Dermis blood vessel endothelial cell (primary cell): ENCODE results near the gene SLC12A1. TPM values are rescaled to one million over a fixed set of nuclear protein-coding genes. Genes with fewer than 3 reads are reported as not detected.

Source experiments
- DNase-seq: peaks from one replicate; pipeline ENCODE4 v3.0.0; 2010
- total RNA-seq: library from RNA; depleted of rRNA; stranded (reverse); fragments of >200 nt; gene quantifications from 2 replicates; pipeline ENCODE4 v1.2.3, GENCODE V29; 2014

SLC12A1 gene
- total RNA-seq: under 0.01 TPM in 2 replicates

DNA sequence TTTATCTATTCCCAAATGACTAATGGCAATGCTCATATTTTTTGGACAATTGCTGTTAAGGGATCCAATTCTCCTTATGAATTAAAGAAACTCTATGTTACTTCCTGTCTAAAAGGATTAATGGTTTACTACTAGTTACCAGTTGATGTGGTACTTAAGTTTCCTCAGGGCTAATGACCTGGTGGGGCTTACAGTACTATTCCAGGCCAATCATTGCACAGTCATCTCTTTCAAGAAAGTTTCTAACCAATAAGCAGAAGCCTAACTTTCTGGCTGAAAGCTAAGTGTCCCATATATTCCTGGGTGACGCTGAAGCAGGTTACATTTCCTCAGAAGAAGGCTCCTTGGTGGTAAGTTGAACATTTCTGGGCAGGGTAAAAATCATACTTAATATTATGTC is at the start of gene SLC12A1:
Gene SLC12A1, plus strand, starts transcription at position 322 of the 400 bp plus-strand sequence. CDS start 1,418 bp downstream, outside the sequence.
- no peak for DNase-seq

DNA sequence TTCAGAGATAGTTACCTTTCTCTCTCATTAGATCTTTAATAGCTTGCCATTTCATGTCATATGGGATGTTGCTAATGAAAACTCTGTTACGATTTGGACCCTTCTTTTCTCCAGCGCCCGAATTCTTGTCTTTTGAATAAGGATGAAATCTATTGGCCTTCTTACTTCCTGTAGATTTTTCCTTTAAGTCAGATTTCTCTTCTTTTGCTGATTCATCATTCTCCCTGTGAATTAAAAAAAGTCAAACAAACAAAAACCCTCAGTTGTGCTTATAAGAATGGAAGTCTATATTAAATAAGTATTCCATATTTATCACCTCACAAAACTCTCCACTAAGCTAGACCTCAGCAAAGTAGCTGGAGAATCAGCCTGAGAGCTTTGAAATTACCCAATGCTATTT is 37.5 kb upstream of the SLC12A1 start:
- no peak for DNase-seq

DNA sequence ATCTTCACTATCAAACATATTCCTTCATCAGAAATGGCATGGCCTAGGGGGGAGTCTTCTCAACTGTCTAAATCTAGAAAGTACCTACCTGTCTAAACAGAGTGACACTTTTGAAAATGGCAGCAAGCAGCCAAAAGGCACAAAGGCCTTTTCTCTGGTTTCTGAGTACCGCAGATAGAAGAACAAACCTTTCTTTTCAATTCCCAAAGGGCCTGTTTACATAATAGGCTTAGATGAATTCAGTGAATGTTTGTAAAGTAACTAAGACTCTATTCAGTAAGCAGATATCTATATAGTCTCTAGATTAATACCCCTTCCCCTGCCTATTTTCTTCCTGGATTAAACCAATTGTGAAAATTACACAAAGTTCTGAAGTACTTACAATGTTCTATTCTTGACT is 35.1 kb upstream of the SLC12A1 start:
- no peak for DNase-seq

DNA sequence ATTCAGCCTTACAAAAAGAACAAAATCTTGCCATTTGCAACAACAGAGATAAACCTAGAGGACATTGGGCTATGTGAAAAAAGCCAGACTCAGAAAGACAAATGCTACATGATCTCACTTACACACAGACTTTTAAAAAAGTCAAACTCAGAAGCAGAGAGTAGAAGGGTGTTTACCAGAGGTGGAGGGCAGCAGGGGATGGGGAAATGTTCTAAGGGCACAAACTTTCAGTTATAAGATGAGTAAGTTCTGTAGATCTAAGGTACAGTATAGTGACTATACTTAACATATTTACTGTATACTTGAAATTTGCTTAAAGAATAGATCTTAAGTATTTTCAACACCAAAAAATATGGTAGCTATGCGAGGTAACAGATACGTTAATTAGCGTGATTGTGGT is 31.0 kb upstream of the SLC12A1 start:
- DNase-seq: no peak

DNA sequence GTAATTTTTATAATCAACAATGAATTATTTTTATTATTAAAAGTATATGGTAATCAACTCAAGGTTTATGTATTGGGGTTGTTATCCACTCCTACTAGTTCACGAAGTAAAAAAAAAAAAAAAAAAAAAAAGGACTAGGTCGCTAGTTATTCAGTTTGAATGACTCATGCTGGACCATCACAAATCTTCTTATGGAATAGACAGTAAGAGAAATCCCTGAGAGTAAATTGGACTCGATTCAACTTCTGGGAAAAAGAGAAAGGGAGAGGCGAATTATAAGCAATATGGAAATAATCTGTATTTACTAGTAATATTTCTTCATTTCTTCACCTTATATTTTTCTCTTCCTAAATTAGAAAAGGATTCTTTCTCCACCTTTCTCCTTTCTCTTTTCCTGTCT is 30.0 kb upstream of the SLC12A1 start:
- no peak for DNase-seq

DNA sequence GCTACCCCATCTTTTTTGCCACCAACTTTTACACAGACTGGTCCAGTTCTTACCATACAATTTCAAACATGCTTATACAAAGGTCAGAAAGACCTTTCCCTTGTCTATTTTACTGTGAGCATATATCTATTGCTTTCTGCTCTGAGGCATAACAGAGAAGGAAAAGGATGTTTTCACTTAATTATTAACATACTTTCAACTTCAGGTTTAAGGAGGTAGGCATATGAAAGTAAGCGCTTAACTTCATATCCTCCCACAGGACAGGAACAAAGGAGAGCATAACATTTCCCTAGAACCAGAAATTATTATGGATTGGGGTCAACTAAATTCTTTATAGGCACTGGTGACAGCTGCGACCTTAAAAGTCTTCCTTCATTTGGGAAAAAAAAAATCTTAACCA is 29.1 kb upstream of the SLC12A1 start:
- no peak for DNase-seq

DNA sequence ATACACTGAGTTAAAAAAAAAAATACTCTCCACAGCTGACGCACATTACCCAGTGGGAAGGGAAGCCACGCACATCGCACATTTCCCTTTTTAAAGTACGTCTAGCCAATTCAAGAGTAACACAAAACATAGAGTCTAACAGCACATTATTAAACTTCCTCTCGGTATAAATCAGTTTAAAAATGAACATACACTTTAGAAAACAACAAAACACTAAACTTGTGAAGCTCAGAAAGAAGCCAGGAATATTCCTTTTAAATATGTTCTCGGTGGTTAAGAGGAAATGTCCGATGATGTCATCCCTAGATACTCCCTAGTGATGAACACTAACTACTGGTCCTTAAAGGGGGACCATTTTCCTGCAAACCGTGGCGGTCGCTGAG is 28.7 kb upstream of the SLC12A1 start:
- peak; percentile 84 for DNase-seq

DNA sequence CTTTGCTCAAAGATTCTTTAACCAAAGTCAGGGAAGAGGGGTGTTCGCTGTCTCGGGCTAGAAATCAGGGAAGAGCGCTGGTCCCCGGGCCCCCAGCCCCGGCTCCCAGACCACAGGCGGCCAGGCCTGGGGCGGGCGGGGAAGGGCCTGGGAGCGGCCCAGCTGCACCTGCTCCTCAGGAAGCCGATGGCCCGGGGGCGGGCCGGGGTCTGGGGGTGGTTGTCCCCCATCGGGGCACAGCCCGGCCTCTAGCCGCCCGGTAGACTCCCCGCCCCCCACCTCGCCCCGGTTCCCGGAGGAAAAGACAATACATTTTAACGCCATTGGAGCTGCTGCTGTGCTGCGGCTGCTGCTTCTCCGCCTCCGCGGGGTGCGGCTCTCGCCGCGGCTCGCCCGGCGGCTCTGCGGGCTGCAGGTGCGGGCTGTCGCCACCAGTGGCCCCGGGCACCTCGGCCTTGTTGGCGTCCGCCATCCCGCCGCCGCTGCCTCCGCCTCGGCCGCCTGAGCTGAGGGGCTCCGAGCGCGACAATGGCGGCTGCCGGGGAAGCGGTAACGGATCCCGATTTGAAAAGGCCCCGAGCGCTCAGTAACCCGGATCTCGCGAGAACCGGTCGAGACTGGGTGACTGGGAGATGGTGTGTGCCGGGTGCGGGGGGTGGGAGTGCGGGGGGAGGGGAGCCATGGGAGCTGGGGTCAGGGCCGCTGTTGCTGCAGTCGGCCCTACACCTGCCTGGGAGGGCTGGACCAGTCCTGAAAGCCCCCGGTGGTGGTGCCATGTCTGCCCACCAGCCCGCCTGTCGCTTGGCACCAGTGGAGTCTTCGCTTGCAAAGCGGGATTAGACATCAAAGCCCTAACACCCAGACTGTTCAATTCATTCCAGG is 28.1 kb upstream of the SLC12A1 start, which contains the start of gene MYEF2:
Gene MYEF2, minus strand, starts transcription at position 530 of the 882 bp plus-strand sequence. Its CDS starts 58 bp downstream, at position 472.
- peak; percentile 90 for DNase-seq

DNA sequence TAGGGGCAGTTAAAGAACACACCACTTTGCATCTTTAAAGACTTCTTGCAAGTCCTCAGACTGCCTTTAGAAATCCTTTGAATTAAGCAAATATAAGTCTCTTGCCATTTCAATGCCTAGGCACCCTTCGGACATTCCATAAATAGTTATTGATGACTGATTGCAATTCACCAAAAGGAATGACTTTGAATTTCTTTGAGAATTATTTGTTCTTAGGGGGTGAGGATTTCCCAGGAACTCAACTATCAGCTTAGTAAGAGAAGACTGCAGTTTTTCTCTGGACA is 27.5 kb upstream of the SLC12A1 start:
- DNase-seq: no peak

DNA sequence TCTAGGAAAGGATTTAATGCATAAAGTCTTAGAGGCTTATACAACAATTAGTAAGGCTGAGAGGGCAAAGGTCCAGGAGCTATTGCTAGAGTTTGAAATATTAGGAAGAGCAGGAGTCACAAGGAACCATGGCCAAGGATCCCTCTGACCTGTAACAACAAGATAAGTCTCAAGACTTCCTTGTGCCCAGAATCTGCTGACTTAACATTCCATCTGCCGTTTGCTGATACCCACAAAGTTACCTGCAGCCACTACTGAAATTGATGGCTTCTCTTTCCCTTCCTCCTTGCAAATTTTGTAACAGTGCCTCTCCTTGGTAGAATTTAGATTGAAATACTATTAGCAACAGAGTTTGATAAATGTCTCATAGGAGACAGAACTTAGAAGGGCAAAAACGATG is 23.4 kb upstream of the SLC12A1 start:
- no peak for DNase-seq

DNA sequence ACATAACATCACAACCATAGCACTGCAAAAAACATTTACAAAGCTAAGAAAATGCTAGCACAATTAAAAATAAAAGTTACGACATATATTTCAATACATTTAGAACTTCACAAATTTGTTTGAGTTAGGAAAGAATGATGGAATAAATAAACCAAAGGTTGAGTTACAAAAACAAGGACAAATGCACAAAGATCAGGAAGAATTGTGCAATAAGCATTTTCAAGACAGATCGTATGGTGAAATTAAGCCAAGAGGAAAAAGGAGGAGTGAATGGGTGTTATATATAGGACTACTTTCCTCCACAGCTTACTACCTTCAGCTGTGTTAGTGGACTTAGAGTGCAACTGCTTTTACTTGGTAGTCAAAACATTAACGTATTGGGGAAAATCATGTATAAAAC is 20.6 kb upstream of the SLC12A1 start:
- no peak for DNase-seq

DNA sequence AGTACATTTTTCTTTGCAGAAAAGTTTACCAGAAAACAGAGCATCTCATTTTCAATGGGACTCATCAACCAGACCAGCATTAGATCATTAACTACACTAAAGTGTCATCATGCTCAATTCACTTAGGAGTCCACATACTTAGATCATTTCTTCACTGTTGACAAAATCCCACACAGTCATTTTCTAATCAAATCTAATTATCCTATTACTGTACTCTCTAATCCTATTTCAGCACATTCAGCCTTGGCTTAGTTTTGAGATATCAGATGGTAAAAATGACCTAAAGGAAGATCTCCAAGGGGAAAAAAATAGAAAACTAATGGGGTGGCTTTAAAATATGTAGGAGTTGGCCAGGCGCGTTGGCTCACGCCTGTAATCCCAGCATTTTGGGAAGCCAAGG is 19.8 kb upstream of the SLC12A1 start:
- no peak for DNase-seq

DNA sequence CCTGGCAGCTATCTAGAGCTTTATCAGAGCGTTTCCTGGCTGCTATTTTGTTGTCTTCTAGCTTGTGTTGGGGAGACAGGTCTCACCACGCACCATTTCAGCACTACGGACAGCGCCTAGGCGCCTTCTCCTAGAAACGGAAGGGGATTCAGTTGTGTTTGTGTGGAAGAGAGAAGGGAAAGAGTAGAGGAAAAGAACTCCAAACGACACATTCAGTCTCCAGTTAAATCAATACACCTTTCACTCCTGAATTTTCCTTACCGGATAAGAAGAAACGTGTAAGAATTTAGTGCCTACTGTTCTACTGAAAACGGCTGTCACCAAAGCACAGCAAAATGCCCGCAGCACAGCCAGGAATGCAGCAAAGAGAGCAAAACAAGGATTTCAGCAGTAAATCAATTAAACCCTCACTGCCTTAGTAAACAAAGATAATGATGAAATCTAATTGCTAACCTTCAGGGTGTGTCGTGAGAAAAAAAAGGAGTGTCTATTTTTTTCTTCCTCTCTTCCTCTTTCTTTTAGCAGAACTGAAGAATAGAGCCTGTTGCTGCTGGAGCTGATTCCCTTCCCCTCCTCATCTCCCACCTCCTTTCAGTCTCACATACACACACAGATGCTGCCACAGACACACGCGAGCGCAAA is 15.0 kb upstream of the SLC12A1 start:
- peak; percentile 78 for DNase-seq

DNA sequence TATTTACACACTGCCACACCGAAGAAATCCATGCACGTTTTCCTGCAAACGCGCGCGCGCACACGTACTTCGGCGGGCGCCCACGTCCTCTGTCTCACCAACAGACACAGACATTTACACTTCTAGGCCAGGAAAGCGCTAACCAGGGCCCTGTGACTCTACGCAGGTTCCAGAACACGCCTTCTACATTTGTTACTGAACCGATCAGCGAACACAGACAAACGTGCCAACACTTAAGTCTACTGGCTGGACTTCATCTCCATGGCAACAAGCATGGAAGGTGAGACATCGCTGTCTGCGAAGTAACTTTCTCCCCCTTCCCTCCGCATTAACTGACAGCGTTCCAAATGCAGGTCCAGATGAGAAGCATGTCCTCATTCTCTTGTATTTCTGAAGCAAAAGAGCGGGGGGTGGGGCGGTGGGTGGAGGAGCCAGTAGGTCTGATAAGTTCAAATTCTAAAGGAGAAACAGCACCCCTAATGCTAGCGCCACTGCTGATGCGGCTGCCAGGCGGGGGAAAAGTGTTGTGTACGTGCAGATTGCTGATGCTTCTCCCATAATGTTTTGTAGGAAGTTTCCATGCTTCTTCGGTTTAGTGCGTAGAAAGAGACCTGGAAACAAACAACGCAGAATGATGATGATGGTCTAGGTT is 14.4 kb upstream of the SLC12A1 start, which contains the start of gene CTXN2:
Gene CTXN2, plus strand, starts transcription at position 92 of the 652 bp plus-strand sequence. CDS start 9,636 bp downstream, outside the sequence.
- DNase-seq: no peak

DNA sequence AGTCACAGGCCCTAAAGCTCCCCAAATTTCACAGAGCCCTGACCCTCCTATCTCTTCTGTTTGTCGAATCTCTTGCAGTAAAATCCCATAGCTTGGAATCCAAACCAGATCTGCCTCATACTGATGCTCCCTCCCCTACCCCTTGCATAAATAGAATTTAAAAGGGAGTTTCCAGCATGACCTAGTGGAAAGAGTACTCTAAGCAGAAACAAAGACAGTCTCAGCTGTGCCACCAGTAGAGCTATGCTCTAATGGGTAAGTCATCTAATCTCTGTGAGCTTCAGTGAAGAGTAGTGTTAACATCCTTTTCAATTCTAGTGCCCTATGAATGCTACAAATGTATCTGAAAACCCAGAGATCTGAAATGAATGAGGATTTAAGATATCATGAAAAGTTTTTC is 4.0 kb upstream of the SLC12A1 start:
- DNase-seq: no peak

DNA sequence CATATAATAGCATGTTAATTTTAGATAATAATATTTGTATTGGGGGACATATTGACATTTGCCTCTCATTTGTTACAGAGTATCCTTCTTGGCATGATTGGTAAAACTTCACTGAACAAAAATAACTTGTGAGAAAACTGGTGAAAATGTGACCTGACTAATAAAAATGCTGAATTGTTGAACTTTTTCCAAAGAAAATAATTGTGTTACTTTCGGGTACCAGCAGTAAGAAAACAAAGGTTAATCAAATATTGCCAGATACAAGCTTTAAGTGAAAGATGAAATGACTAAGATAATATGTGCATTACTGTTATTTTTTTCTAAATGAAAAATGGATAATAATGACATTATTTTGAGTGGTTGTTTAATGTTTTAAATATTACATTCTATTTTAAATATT is 15.2 kb downstream of the SLC12A1 start:
- no peak for DNase-seq

DNA sequence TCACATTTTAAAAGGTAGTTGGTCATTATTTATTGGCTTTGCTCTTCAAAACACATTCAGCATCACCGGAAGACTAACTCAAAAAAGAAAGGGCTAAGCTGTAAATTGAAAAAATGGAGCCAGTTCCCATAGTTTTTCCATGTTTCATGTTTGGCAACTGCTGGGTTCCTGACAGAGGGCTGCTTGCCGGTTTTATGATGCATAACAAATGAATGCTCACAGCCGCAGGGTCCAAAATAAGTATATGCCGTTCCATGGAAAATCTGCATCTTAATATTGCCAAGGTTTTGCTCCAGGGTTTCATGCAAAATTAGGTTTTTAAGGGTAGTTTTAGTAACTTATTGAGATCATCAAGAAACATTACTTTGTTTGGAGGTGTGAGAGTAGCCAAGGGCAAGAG is 15.8 kb downstream of the SLC12A1 start:
- DNase-seq: no peak

DNA sequence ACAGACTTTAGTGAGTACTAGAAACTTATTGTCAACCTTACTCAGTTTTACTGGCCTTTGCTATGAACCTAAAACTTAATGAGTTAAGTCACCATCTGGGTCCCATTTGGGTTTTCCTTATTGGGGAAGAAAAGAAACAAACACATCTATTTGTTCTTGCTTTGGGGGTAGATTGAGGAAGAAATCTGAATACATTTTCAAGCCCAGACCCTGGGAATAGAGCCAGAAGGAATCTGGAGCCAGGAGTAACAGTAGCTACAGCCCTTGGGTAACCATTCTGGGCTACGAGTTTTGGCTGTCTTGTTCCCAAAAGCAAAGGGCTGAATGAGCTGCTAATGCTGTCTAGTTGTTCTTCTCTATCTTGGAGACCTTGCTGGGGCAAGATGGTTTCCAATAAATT is 16.5 kb downstream of the SLC12A1 start:
- DNase-seq: no peak

DNA sequence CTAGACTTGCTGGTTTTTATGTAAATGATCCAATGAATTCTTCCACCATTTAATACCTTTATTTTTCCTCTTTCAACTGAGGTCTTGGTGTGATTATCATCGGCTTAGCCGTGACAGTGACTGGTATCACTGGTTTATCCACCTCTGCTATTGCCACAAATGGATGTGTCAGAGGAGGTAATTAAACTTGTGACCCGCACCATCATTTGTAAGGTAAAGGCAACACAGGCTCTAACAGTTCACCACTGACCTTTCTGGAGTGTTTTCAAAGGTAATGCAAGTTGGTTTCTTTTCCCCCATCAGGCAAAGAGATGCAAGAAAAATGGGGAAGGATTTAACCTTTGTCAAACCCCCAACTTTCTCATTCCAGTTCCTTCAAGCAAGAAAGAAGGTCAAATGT is 19.7 kb downstream of the SLC12A1 start:
- DNase-seq: no peak

DNA sequence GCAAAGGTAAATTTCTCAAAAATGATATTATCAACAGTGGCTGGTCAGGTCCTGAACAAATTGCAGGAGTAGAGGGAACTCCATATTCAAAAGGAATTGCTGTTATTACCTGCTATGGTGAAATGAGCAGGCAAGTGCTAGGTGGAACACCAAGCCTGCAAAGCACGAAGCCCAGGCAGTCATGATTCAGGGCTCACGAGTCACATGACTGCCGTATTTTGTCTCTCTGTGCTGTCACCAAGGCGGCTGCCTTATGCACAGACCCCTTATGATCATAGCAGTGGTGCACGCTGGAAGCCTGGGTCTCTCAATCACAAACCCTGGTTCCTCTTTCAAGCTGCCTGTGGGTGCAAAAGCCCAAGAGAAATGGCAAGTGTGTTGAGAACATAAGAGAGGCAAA is 24.4 kb downstream of the SLC12A1 start:
- no peak for DNase-seq

DNA sequence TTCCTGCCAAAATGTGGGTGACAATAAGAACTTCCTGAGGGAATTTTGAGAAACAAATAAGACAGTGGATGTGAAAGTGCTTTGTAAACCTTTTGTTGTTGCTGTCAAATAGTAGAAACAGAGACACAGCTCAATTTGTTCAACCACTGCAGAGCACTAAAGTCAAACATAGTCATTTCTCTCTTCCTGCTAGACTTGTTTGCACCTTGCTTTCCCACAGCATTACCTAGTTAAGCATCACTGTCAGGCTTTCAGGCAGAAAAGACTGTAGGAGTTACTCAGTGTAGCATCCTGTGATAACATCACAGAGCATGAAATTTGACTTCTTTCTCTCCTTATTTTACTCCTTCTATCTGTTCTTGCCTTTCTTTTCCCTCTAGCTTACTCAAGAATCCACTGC is 27.1 kb downstream of the SLC12A1 start:
- DNase-seq: no peak

DNA sequence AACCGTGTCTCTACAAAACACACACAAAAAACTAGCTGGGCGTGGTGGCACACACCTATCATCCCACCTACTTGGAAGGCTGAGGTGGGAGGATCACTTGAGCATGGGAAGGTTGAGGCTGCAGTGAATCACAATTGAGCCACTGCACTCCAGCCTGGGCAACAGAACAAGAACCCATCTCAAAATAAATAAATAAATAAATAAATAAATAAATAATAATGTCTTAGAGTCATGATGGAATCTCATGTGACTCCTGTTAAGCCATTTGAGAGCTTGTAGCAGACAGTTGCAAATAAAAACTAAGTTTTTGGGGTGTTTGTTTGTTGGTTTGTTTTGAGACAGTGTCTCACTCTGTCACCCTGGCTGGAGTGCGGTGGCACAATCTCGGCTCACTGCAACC is 33.2 kb downstream of the SLC12A1 start:
- DNase-seq: no peak

DNA sequence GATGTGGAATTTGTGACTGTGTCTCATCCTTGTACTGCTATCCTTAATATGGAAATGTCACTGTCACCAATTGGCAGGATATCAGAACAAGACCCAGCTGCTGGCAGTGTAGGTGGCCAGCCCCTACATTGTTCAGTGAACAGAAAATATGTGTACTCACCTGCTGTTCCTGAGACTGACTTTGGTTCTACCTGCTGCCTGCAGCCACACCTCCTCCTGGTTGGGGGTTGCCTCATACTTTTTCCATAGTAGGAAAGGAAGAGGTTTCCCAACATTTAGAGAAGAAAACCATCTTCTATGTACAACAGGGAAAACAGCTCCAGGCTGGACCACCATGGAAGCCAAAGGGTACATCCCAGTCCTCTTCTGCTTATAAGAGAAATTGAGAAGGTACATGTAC is 35.9 kb downstream of the SLC12A1 start:
- no peak for DNase-seq

DNA sequence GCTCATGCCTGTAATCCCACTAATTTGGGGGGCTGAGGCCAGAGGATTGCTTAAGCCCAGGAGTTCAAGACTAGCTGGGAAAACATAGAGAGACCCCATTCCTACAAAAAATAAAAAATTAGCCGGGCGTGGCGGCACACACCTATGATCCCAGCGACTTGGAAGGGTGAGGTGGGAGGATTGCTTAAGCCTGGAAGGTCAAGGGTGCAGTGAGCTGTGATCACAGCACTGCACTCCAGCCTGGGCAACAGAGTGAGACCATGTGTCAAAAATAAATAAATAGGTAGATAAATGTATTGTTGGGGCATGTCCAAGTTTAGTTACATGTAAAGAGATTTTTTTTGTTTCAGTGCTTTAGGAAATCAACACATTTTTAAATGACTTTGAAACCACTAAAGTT is 36.4 kb downstream of the SLC12A1 start:
- DNase-seq: no peak
